Cardiac fibroblast (primary cell): ENCODE results near the gene NTNG1.

Experiments used
- DNase-seq, 2 donors: peaks; one replicate each; pipeline versions ENCODE4 v3.0.0 to v3.0.0-alpha.2; 2010; ENCODE audit warnings: low read depth in 2 of 2
- H3K4me3 ChIP-seq, 2 donors: replicated peaks in 1 of 2; 1 replicate in 1 of 2; 2 replicates in 1 of 2; pipeline ENCODE4 v1.5.1; 2011; ENCODE audit warnings: low read depth in 2 of 2, low read length in 2 of 2, mild to moderate bottlenecking in 2 of 2, moderate library complexity in 1 of 2
- TF ChIP-seq, protein P1 (sequence below): IDR thresholded peaks from one replicate; pipeline ENCODE4 v1.5.1; 2011; ENCODE audit warnings: low read depth, mild to moderate bottlenecking, low read length, inconsistent platforms

NTNG1 gene

DNA sequence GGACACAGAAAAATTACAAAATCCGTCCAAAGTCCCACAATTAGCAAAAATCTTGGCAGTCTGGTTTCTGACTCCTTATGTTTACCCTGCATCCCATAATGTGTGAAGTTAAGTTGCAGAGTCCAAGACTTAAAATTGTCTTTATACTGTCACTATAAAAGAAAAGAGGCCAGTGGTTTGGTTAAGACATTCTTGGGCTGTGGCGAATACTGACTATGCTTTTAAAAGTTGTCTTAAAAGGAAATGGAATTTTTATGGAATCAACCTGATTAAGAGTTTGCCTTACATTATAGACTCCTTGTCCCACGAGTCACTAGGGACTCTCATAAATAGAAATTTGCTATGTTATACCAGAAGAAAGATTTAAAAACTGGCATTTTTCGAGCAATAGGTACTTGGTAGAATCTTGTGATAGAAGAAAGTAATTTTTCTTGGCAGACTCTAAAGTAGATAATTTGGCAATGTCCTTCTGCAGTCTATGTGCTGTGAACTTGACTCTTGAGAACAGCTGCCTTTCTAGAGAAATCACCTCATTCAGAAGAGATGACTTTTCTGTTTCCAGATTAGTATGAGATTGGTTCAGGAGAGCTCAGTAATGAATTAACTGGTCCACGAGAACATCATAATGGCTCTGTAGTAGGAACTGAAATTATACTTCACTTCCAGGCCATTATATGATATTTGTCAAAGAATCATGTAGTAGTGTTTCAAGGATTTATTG is 31.8 kb downstream of the NTNG1 start:
- no peak overlapping the region for H3K4me3 ChIP-seq
- no peak for DNase-seq
- TF ChIP-seq, protein P1, sequence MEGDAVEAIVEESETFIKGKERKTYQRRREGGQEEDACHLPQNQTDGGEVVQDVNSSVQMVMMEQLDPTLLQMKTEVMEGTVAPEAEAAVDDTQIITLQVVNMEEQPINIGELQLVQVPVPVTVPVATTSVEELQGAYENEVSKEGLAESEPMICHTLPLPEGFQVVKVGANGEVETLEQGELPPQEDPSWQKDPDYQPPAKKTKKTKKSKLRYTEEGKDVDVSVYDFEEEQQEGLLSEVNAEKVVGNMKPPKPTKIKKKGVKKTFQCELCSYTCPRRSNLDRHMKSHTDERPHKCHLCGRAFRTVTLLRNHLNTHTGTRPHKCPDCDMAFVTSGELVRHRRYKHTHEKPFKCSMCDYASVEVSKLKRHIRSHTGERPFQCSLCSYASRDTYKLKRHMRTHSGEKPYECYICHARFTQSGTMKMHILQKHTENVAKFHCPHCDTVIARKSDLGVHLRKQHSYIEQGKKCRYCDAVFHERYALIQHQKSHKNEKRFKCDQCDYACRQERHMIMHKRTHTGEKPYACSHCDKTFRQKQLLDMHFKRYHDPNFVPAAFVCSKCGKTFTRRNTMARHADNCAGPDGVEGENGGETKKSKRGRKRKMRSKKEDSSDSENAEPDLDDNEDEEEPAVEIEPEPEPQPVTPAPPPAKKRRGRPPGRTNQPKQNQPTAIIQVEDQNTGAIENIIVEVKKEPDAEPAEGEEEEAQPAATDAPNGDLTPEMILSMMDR, result no peak

DNA sequence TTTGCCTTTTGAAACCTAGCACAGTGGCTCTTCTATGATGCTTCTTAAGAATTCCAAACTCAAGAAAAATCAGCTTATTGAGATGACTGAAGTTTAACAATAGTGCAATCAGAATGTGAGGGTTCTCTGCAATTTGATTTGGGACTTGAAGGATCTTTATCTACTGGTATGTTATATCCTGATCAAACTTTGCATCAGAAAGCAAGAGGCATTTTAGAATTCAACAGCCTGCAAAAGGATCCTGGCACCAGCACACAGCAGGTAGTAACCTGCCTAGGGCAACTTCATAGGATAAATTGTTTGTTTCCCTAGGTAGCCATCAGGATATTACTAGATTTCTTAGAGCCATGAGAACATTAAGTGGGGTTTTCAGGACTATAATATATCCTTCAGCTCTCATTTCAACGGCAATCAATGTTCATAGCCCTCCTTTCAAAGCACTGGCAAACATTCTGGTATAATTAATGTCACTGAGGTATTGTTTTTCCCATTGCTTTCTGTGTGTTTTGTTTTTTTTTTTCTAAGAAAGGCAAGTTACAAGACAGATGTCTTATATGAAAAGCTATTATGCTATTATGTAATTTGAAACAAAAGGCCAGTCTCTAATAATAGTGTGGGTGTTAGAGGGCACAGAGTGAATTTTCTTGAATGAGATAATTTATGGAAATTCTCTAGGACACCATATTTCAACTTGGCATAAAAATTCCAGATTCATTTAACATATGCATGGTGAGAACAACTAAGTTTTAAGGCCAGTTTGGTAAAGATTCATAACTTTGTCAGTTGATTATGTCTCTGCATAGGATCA is 34.5 kb downstream of the NTNG1 start:
- no peak overlapping the region for H3K4me3 ChIP-seq
- DNase-seq, result no peak
- TF ChIP-seq, protein P1, result no peak

DNA sequence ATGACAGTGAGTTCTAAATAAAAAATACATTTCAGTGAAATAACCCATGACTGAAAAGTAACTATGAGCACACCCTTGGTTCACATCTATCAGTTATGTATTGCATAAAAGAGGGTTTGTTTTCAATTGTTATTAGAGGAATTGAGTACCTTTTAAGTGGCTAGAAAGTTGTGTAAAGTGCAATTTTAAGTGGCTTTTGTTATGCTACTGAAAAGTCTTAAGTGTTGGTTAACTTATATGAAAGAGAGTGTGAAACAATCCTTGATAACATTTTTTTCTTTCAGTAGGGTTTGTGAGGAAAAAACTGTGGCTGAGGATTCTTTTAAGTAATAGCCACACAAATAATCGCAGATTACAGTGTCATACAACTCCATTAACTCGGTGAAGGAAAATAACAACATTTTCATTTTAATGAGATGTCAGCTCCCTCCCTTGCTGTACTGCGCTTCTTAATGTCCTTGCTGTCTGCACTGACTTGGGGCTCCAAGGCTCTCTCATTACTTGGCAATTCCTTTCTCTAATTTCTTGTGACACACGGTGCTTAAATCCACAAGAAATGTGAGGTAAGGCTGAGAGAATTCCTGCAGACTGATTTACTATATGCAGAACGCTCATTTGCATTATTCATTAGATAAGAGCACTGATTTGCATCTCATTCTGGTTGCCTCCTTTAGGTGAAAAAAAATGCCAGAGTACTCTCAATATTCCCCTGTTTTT is 40.6 kb downstream of the NTNG1 start:
- no peak overlapping the region for H3K4me3 ChIP-seq
- no peak for DNase-seq
- TF ChIP-seq, protein P1, result no peak

DNA sequence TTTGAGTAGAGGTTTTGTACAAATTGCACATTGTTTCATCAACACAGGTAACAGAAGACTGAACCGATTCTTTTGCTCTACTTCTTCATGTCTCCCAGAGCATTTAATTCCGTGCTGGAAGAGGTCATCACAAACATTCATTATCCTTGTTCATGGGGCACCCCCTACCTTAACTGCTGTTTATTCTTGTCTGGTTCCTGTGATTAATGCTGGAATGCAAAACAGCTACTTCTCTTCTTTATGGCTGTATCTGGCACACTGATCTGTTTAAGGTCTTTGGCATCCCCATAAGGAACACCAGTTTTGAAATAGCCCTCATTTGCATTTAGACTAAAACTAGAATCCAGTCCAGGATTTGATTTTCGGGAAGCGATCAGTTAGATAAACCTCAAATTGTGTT is 42.2 kb downstream of the NTNG1 start:
- DNase-seq, result no peak
- no peak overlapping the region for H3K4me3 ChIP-seq
- TF ChIP-seq, protein P1, result no peak

DNA sequence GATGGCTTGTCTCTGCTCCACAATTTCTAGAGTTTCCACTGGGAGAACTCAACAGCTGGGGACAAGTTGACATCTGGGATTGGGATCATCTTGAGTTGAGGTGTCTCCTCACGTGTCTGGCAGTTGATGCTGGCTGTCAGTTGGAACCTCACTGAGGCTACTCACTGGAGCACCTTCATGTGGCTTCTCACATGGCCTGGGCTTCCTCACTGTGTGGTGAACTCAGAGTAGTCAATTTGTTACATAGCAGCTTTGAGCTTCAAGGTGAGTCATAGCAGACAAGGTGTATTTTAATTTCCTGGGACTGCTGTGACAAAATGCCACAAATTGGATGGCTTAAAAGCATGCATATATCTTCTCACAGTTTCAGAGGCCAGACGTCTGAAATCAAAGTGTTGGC is 44.0 kb downstream of the NTNG1 start:
- DNase-seq, result no peak
- H3K4me3 ChIP-seq, result no peak overlapping the region
- TF ChIP-seq, protein P1, result no peak

DNA sequence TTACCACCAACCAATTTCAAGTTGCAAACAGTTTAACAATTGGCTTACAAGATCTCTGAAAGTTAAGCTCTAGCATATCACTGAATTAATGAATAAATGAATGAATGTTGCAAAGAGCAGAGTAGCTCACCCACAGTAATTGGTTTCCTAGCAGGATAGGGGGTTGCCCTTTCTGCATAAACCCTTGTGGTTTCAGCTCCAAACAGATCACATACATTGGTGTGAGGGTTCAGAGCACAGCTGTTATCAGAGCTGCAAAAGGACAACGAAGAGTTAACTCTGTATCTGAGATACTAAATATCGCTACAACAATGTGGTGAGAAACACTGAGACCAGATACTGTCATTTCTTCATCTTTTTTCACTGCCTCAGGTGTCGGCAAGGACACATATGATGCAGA is 46.6 kb downstream of the NTNG1 start:
- TF ChIP-seq, protein P1, result no peak
- DNase-seq, result no peak
- H3K4me3 ChIP-seq, result no peak overlapping the region
